22Rv1 (cell line): ENCODE measurements around the gene FCRLB.
A peak's percentile ranks its signal among the peaks of the same experiment; 100 is the strongest.

Experiments used
- H3K27ac ChIP-seq: fragments of 450-650 bp; 2 replicates; pipeline ENCODE4 v1.5.1; 2017
- CTCF ChIP-seq: fragments of 450-650 bp; IDR thresholded peaks from 2 replicates; pipeline ENCODE4 v1.5.1; 2017; ENCODE audit warnings: mild to moderate bottlenecking
- ZFX ChIP-seq: fragments of 450-650 bp; IDR thresholded peaks from 2 replicates; pipeline ENCODE4 v1.6.1; 2017; ENCODE audit warnings: antibody characterized with exemption, borderline replicate concordance

Gene FCRLB

GRCh38 chr1:161738627-161739287, 17.4 kb downstream of the FCRLB start:
- TF ChIP-seq ZFX (no peak), CTCF (peak; percentile 45)
- H3K27ac ChIP-seq = no peak overlapping the region

DNA sequence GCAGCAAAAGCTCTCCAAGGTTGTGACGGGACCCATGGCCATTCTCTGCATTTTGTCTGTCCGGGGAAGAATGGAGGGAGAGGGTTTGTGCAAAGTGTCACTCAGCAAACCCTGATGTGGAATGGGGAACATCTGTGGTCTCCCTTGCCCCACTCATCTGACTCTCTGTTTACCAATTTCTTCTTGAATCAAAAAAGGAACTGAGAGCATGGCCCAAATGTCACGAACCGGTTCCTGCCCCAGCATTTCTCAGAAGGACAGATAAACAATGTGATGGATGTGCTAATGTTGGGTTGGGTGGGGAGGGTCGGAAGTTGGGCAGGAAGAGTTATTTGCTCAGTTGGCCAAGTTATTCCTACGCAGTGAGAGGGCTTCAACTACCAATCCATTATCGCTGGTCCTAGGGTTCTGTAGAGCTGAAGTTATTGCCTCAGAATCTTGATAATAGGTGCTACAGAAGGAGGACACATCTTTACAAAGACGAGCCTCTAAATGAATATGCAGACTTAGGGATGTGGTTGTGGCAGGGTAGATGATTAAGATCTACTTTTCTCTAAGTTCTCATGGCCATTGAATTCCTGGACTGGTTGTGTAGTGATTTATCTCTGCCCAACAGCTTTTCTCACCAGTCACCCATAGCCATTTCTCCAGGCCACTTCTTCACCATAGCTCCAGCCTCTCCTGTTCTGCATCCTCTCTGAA, 18.7 kb downstream of the FCRLB start:
- TF ChIP-seq CTCF (no peak), ZFX (no peak)
- H3K27ac ChIP-seq = no peak overlapping the region

GRCh38 chr1:161740921-161741320, 19.6 kb downstream of the FCRLB start:
- TF ChIP-seq ZFX (no peak), CTCF (no peak)
- H3K27ac ChIP-seq = no peak overlapping the region

- TF ChIP-seq CTCF = no peak
- TF ChIP-seq ZFX = no peak
- H3K27ac ChIP-seq = no peak overlapping the region
Measured at GRCh38 chr1:161743231-161743630, 21.9 kb downstream of the FCRLB start.

- no peak overlapping the region for H3K27ac ChIP-seq
- no peak for TF ChIP-seq CTCF
- no peak for TF ChIP-seq ZFX
Measured at GRCh38 chr1:161747801-161748200, 26.5 kb downstream of the FCRLB start.

GRCh38 chr1:161749509-161750407, 28.4 kb downstream of the FCRLB start, which contains the start of gene DUSP12:
TSS of gene DUSP12 (plus strand) at chr1:161749786. CDS start at chr1:161749802, 16 bp downstream.
- H3K27ac ChIP-seq = peak within 1 kb of the TSS; percentile 95
- TF ChIP-seq ZFX = no peak
- TF ChIP-seq CTCF = peak; percentile 58
